ENCODE measurements around the gene SLC1A3.

DNA sequence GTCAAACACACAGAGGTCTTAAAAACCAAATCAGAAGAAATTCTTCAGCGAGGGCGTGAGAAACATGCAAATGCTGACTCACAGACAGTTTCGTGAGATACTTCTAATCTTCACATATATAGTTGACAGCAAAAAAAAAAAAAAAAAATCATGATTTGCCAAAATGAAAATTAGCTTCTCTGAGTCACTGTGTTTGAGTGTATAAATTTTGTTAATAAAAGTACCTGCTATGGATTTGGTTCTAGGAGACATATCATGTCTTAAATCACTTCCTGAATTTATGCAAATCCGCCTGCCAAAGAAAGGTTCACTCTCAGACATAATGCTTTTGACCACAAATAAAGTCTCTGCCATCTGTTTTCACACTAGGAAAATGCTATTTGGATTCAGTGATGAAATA is 114.3 kb downstream of the SLC1A3 start:
- TF ChIP-seq, protein P1, sequence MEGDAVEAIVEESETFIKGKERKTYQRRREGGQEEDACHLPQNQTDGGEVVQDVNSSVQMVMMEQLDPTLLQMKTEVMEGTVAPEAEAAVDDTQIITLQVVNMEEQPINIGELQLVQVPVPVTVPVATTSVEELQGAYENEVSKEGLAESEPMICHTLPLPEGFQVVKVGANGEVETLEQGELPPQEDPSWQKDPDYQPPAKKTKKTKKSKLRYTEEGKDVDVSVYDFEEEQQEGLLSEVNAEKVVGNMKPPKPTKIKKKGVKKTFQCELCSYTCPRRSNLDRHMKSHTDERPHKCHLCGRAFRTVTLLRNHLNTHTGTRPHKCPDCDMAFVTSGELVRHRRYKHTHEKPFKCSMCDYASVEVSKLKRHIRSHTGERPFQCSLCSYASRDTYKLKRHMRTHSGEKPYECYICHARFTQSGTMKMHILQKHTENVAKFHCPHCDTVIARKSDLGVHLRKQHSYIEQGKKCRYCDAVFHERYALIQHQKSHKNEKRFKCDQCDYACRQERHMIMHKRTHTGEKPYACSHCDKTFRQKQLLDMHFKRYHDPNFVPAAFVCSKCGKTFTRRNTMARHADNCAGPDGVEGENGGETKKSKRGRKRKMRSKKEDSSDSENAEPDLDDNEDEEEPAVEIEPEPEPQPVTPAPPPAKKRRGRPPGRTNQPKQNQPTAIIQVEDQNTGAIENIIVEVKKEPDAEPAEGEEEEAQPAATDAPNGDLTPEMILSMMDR (conservative IDR thresholded peaks at IDR 0.05 in 1 of 2, IDR thresholded peaks at IDR 0.05 in 1 of 2; ENCODE audit: extremely low read depth in 1 of 2, insufficient read depth in 1 of 2, low read depth in 1 of 2, low read length in 2 of 2) = no peak
- no peak for TF ChIP-seq EZH2 (IDR thresholded peaks at IDR 0.05; ENCODE audit: borderline replicate concordance, low read length)
